SK-N-MC (cell line): ENCODE measurements around the gene CLCN7.

Experiments
- EZH2 ChIP-seq: fragments of 200-600 bp; sonication (generic); IDR thresholded peaks from one replicate; pipeline ENCODE4 v1.6.1; 2017; ENCODE audit warnings: antibody characterized with exemption
- POLR2AphosphoS5 ChIP-seq: IDR thresholded peaks from 2 replicates; pipeline ENCODE4 v1.6.1; 2012; ENCODE audit warnings: mild to moderate bottlenecking, low read depth, low read length, borderline replicate concordance

GRCh38 chr16:1452530-1452929 lies 22.3 kb downstream of the CLCN7 start:
- TF ChIP-seq POLR2AphosphoS5 (no peak), EZH2 (no peak)
